HCT116 (cell line): ENCODE data around the gene STK38L. TPM values are rescaled to one million over a fixed set of nuclear protein-coding genes. Genes with fewer than 3 reads are reported as not detected.

Source experiments
- ATAC-seq: fragments of 200-7000 bp; cut with Tn5 transposase; 2 replicates; pipeline ENCODE4 v1.9.1; 2020; ENCODE audit warnings: mild to moderate bottlenecking, moderate library complexity
- BruUV-seq: library from RNA; stranded (reverse); fragments of 400-500 nt; replicated peaks from 2 replicates; lab custom pipeline; 2021; lab: Mats Ljungman, UMichigan
- CTCF ChIA-PET: fragments of 300-600 bp; sonication (Branson Sonifier 250); formaldehyde crosslinking; loops from one replicate; lab custom pipeline; 2021; ENCODE audit warnings: antibody characterized with exemption; lab: Charles Lee
- POLR2A ChIA-PET: fragments of 300-600, 350-600 bp; sonication (Branson Sonifier 250); formaldehyde crosslinking; loops from one replicate; lab custom pipeline; 2021; ENCODE audit warnings: antibody characterized with exemption; lab: Charles Lee
- RAD21 ChIA-PET, 2 experiments: fragments of 300-600 bp; sonication (Branson Sonifier 250); formaldehyde crosslinking; loops; one replicate each; lab custom pipeline; 2023; ENCODE audit warnings: low total read pairs in 2 of 2; ENCODE audit not compliant: uncharacterized antibody in 2 of 2, unreplicated experiment in 2 of 2, low non-redundant PET in 1 of 2; lab: Charles Lee
- DNase-seq: peaks from one replicate; pipeline ENCODE4 v3.0.0-alpha.2; 2010; ENCODE audit warnings: low read depth, low spot score
- H2AFZ ChIP-seq: fragments of 200-600 bp; shearing (Covaris generic), sonication (generic); 2 replicates; pipeline ENCODE4 v1.6.1; 2017; ENCODE audit warnings: low read depth, mixed run types, mixed read lengths, antibody characterized with exemption, low read length; ENCODE audit not compliant: poor library complexity, severe bottlenecking
- H3K27ac ChIP-seq: 2 replicates; pipeline ENCODE4 v1.5.1; 2012; ENCODE audit warnings: low read depth, low read length
- H3K27me3 ChIP-seq: fragments of 200-600 bp; sonication (generic); 2 replicates; pipeline ENCODE4 v1.6.1; 2016; ENCODE audit warnings: mixed run types, low read length, mixed read lengths; ENCODE audit not compliant: insufficient read depth
- H3K36me3 ChIP-seq, 2 experiments: fragments of 200-500 bp in 1 of 2; fragments of 200-600 bp in 1 of 2; sonication (Bioruptor generic) in 1 of 2; sonication (generic) in 1 of 2; 2 replicates each; pipeline versions ENCODE4 v1.5.1 to v1.6.1; 2014 to 2016; ENCODE audit warnings: low read length in 2 of 2, inconsistent platforms in 1 of 2, mixed read lengths in 1 of 2, mixed run types in 1 of 2; ENCODE audit not compliant: insufficient read depth in 2 of 2, control insufficient read depth in 1 of 2
- H3K4me1 ChIP-seq, 2 experiments: fragments of 200-600 bp in 1 of 2; sonication (generic) in 1 of 2; 2 replicates each; pipeline versions ENCODE4 v1.5.1 to v1.6.1; 2012 to 2017; ENCODE audit warnings: low read length in 2 of 2, inconsistent platforms in 1 of 2, mild to moderate bottlenecking in 1 of 2, mixed read lengths in 1 of 2, mixed run types in 1 of 2, moderate library complexity in 1 of 2; ENCODE audit not compliant: insufficient read depth in 2 of 2, control insufficient read depth in 1 of 2
- H3K4me2 ChIP-seq: fragments of 200-600 bp; sonication (generic); 2 replicates; pipeline ENCODE4 v1.6.1; 2017; ENCODE audit warnings: mixed run types, low read length, mixed read lengths
- H3K4me3 ChIP-seq, 2 experiments: fragments of 200-600 bp in 1 of 2; sonication (generic) in 1 of 2; replicated peaks in 1 of 2; 2 replicates each; pipeline ENCODE4 v1.5.1; 2011 to 2016; ENCODE audit warnings: low read length in 2 of 2, control low read depth in 1 of 2, low read depth in 1 of 2, mild to moderate bottlenecking in 1 of 2, mixed read lengths in 1 of 2, mixed run types in 1 of 2
- H3K79me2 ChIP-seq: fragments of 200-600 bp; sonication (generic); 2 replicates; pipeline ENCODE4 v1.6.1; 2017; ENCODE audit warnings: mild to moderate bottlenecking, mixed run types, low read length, moderate library complexity, mixed read lengths; ENCODE audit not compliant: insufficient read depth
- H3K9ac ChIP-seq: fragments of 200-600 bp; sonication (generic); 2 replicates; pipeline ENCODE4 v1.6.1; 2016; ENCODE audit warnings: low read length, mixed read lengths
- H3K9me2 ChIP-seq: fragments of 200-600 bp; sonication (generic), shearing (Covaris generic); 2 replicates; pipeline ENCODE4 v1.6.1; 2017; ENCODE audit warnings: mixed run types, mild to moderate bottlenecking, moderate library complexity; ENCODE audit not compliant: insufficient read depth
- H3K9me3 ChIP-seq, 2 experiments: fragments of 200-500 bp in 1 of 2; fragments of 200-600 bp in 1 of 2; sonication (Bioruptor generic) in 1 of 2; sonication (generic) in 1 of 2; 2 replicates each; pipeline ENCODE4 v1.6.1; 2014 to 2017; ENCODE audit warnings: low read length in 2 of 2, mixed read lengths in 2 of 2, inconsistent platforms in 1 of 2, low read depth in 1 of 2, mild to moderate bottlenecking in 1 of 2, mixed run types in 1 of 2, moderate library complexity in 1 of 2; ENCODE audit not compliant: control insufficient read depth in 1 of 2, insufficient read depth in 1 of 2
- H4K20me1 ChIP-seq: fragments of 200-600 bp; sonication (generic), shearing (Covaris generic); 2 replicates; pipeline ENCODE4 v1.6.1; 2017; ENCODE audit warnings: mixed run types, mild to moderate bottlenecking, moderate library complexity; ENCODE audit not compliant: insufficient read depth
- CBX3 ChIP-seq: IDR thresholded peaks from 2 replicates; pipeline ENCODE4 v1.6.1; 2012; ENCODE audit warnings: low read depth
- EZH2 ChIP-seq: fragments of 200-600 bp; sonication (generic); IDR thresholded peaks from 2 replicates; pipeline ENCODE4 v1.6.1; 2017; ENCODE audit warnings: antibody characterized with exemption, mixed run types
- FOSL1 ChIP-seq: IDR thresholded peaks from 2 replicates; pipeline ENCODE4 v1.6.1; 2012; ENCODE audit warnings: low read depth
- POLR2AphosphoS5 ChIP-seq: IDR thresholded peaks from 2 replicates; pipeline ENCODE4 v1.6.1; 2011; ENCODE audit warnings: mild to moderate bottlenecking, low read depth, low read length, moderate library complexity
- RAD21 ChIP-seq: IDR thresholded peaks from 2 replicates; pipeline ENCODE4 v1.6.1; 2012; ENCODE audit warnings: low read depth, mild to moderate bottlenecking
- SRF ChIP-seq: IDR thresholded peaks from 2 replicates; pipeline ENCODE4 v1.6.1; 2012; ENCODE audit warnings: low read depth
- intact Hi-C: fragments of 100-400 bp; cut with micrococcal nuclease; formaldehyde crosslinking; loops from 2 replicates; pipeline ENCODE4 v1.10.0; 2022
- total RNA-seq: library from RNA; stranded (reverse); gene quantifications from one replicate; pipeline ENCODE4 v1.2.1, GENCODE V29; 2021; ENCODE audit not compliant: unreplicated experiment
- TF ChIP-seq, protein P1 (sequence below), 3 experiments: fragments of 200-600 bp in 1 of 3; sonication (generic) in 1 of 3; IDR thresholded peaks in 2 of 3; conservative IDR thresholded peaks in 1 of 3; 2 replicates each; pipeline ENCODE4 v1.5.1; 2012 to 2017; ENCODE audit warnings: low read depth in 2 of 3, low read length in 2 of 3, antibody characterized with exemption in 1 of 3, borderline replicate concordance in 1 of 3, control low read depth in 1 of 3, mild to moderate bottlenecking in 1 of 3, mixed read lengths in 1 of 3, mixed run types in 1 of 3, moderate library complexity in 1 of 3; ENCODE audit not compliant: insufficient read depth in 1 of 3

Gene STK38L
- total RNA-seq, 1 experiment from 2014 or later, result 23.9 TPM

DNA sequence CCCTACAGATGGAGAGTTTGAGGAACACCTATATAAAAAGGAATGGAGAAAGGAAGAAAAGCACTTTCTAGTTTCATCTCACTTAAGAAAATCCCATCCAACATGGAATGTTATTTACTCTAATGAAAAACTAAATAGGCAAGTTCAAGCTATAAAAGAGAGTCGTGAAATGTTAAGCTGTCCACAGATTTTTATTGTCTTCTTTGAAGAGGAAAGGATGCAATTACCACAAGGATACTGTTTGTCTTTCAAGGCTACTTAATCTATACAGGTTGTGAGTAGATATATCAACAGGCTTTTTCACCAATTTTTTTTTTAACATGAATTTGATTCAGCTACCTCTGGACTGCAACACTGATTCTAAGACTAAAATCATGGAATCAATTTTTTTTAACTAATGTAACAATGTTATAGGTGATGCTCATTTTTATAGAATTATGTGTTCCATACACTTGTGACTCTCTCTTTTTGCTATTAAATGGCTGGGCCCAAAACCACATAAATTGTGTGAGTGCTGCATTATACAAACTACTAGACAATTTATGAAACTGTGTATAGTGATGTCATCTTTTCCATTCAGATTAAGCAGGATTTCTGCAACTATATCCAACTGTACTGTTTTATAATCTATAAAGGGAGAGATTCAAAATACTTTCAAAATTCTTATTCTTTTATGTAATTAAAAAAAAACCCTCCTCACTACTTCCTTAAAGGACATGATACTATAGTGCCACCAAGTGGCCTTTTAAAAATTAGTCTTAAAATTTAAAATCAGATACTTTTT lies 61.8 kb downstream of the STK38L start:
- BruUV-seq, result no TSS peak
- H2AFZ ChIP-seq, result no peak overlapping the region
- ChIA-PET CTCF (interaction anchor here (0.7 to 6.1 kb wide), 26 partner anchors 9 to 604 kb away, joined by 3 to 68 read pairs (median 5); partner anchors contain the start of gene MED21), POLR2A (no interaction called here), RAD21 (interaction anchor here in 1 of 2 experiments (0.6 to 1.0 kb wide), 3 partner anchors 23 to 383 kb away, joined by 3 read pairs; no protein-coding TSS in a partner anchor)
- no peak overlapping the region for H3K9ac ChIP-seq
- H3K27ac ChIP-seq, result no peak overlapping the region
- H3K4me1 ChIP-seq, result no peaks in the 10 kb centered on the region
- H4K20me1 ChIP-seq, result no peaks in the 10 kb centered on the region
- H3K9me3 ChIP-seq, result no peaks in the 10 kb centered on the region
- no peak for ATAC-seq
- peaks cover 6 to 9% of the 10 kb centered on the region in 2 experiments; a peak in 3 of 4 replicates for H3K36me3 ChIP-seq
- intact Hi-C loops, result loop anchor here (1.0 to 10.0 kb wide), 3 partner anchors 161 to 454 kb away; no protein-coding TSS in a partner anchor
- no peaks in the 10 kb centered on the region for H3K79me2 ChIP-seq
- H3K4me3 ChIP-seq, result no peak overlapping the region
- no peaks in the 10 kb centered on the region for H3K9me2 ChIP-seq
- DNase-seq, result peak; percentile 27
- no peaks in the 10 kb centered on the region for H3K27me3 ChIP-seq
- TF ChIP-seq POLR2AphosphoS5 (no peak), RAD21 (peak; percentile 68), EZH2 (no peak), FOSL1 (no peak), CBX3 (no peak), SRF (no peak)
- TF ChIP-seq, protein P1, sequence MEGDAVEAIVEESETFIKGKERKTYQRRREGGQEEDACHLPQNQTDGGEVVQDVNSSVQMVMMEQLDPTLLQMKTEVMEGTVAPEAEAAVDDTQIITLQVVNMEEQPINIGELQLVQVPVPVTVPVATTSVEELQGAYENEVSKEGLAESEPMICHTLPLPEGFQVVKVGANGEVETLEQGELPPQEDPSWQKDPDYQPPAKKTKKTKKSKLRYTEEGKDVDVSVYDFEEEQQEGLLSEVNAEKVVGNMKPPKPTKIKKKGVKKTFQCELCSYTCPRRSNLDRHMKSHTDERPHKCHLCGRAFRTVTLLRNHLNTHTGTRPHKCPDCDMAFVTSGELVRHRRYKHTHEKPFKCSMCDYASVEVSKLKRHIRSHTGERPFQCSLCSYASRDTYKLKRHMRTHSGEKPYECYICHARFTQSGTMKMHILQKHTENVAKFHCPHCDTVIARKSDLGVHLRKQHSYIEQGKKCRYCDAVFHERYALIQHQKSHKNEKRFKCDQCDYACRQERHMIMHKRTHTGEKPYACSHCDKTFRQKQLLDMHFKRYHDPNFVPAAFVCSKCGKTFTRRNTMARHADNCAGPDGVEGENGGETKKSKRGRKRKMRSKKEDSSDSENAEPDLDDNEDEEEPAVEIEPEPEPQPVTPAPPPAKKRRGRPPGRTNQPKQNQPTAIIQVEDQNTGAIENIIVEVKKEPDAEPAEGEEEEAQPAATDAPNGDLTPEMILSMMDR (IDR thresholded peaks at IDR 0.05 in 2 of 3, conservative IDR thresholded peaks at IDR 0.05 in 1 of 3; ENCODE audit: borderline replicate concordance in 1 of 3, insufficient read depth in 1 of 3, low read depth in 2 of 3, low read length in 2 of 3), result peak in 2 of 3 experiments; percentile 54 to 69; a peak in 3 of 6 replicates
- H3K4me2 ChIP-seq, result no peak overlapping the region
